ENCODE measurements around the gene PCLAF.
A peak's percentile ranks its signal among the peaks of the same experiment; 100 is the strongest.

The PCLAF gene

GRCh38 chr15:64425221-64425620 lies 44.0 kb upstream of the PCLAF start:
- H3K4me1 ChIP-seq (ENCODE audit: insufficient read depth, poor library complexity, severe bottlenecking) = no peaks in the 10 kb centered on the region
- no peak overlapping the region for H3K27ac ChIP-seq (ENCODE audit: poor library complexity, severe bottlenecking)
- TF ChIP-seq CTCF (IDR thresholded peaks at IDR 0.05; ENCODE audit: poor library complexity, severe bottlenecking) = no peak
- DNase-seq (ENCODE audit: low spot score) (no peak), ATAC-seq (ENCODE audit: low read depth) (no peak)
- no peaks in the 10 kb centered on the region for H3K9me3 ChIP-seq (ENCODE audit: severe bottlenecking)
- peaks cover 85% of the 10 kb centered on the region for H3K36me3 ChIP-seq (ENCODE audit: low read depth)
- H3K4me3 ChIP-seq (ENCODE audit: severe bottlenecking) = no peak overlapping the region
- no peaks in the 10 kb centered on the region for H3K27me3 ChIP-seq (ENCODE audit: insufficient read depth, poor library complexity, severe bottlenecking)

- DNase-seq (ENCODE audit: low spot score) = no peak
- no peak for ATAC-seq (ENCODE audit: low read depth)
- no peaks in the 10 kb centered on the region for H3K4me1 ChIP-seq (ENCODE audit: insufficient read depth, poor library complexity, severe bottlenecking)
- H3K9me3 ChIP-seq (ENCODE audit: severe bottlenecking) = no peaks in the 10 kb centered on the region
- TF ChIP-seq CTCF (IDR thresholded peaks at IDR 0.05; ENCODE audit: poor library complexity, severe bottlenecking) = no peak
- peaks cover 85% of the 10 kb centered on the region for H3K36me3 ChIP-seq (ENCODE audit: low read depth)
- H3K27me3 ChIP-seq (ENCODE audit: insufficient read depth, poor library complexity, severe bottlenecking) = no peaks in the 10 kb centered on the region
- H3K4me3 ChIP-seq (ENCODE audit: severe bottlenecking) = no peak overlapping the region
- no peak overlapping the region for H3K27ac ChIP-seq (ENCODE audit: poor library complexity, severe bottlenecking)
Observed at GRCh38 chr15:64423970-64424369, 42.7 kb upstream of the PCLAF start.

GRCh38 chr15:64422697-64423096 lies 41.5 kb upstream of the PCLAF start:
- peaks cover 85% of the 10 kb centered on the region for H3K36me3 ChIP-seq (ENCODE audit: low read depth)
- TF ChIP-seq CTCF (IDR thresholded peaks at IDR 0.05; ENCODE audit: poor library complexity, severe bottlenecking) = no peak

GRCh38 chr15:64412216-64412615 lies 31.0 kb upstream of the PCLAF start:
- Histone ChIP-seq H3K36me3 (ENCODE audit: low read depth) (peaks cover 86% of the 10 kb centered on the region), H3K4me3 (ENCODE audit: severe bottlenecking) (no peak overlapping the region), H3K4me1 (ENCODE audit: insufficient read depth, poor library complexity, severe bottlenecking) (peaks cover 24% of the 10 kb centered on the region), H3K27ac (ENCODE audit: poor library complexity, severe bottlenecking) (peak overlapping the region; percentile 93), H3K27me3 (ENCODE audit: insufficient read depth, poor library complexity, severe bottlenecking) (no peaks in the 10 kb centered on the region), H3K9me3 (ENCODE audit: severe bottlenecking) (no peaks in the 10 kb centered on the region)
- no peak for TF ChIP-seq CTCF (IDR thresholded peaks at IDR 0.05; ENCODE audit: poor library complexity, severe bottlenecking)
- ATAC-seq (ENCODE audit: low read depth) (peak; percentile 88), DNase-seq (ENCODE audit: low spot score) (no peak)

More at GRCh38 chr15:64422697-64423096, 41.5 kb upstream of the PCLAF start:
- Histone ChIP-seq H3K27ac (ENCODE audit: poor library complexity, severe bottlenecking) (no peak overlapping the region), H3K27me3 (ENCODE audit: insufficient read depth, poor library complexity, severe bottlenecking) (no peaks in the 10 kb centered on the region), H3K4me1 (ENCODE audit: insufficient read depth, poor library complexity, severe bottlenecking) (no peaks in the 10 kb centered on the region), H3K9me3 (ENCODE audit: severe bottlenecking) (no peaks in the 10 kb centered on the region), H3K4me3 (ENCODE audit: severe bottlenecking) (no peak overlapping the region)
- ATAC-seq (ENCODE audit: low read depth) (no peak), DNase-seq (ENCODE audit: low spot score) (no peak)

- Histone ChIP-seq H3K4me3 (ENCODE audit: severe bottlenecking) (no peak overlapping the region), H3K9me3 (ENCODE audit: severe bottlenecking) (no peaks in the 10 kb centered on the region), H3K27me3 (ENCODE audit: insufficient read depth, poor library complexity, severe bottlenecking) (no peaks in the 10 kb centered on the region), H3K36me3 (ENCODE audit: low read depth) (peaks cover 92% of the 10 kb centered on the region), H3K4me1 (ENCODE audit: insufficient read depth, poor library complexity, severe bottlenecking) (no peaks in the 10 kb centered on the region), H3K27ac (ENCODE audit: poor library complexity, severe bottlenecking) (no peak overlapping the region)
- DNase-seq (ENCODE audit: low spot score) (no peak), ATAC-seq (ENCODE audit: low read depth) (no peak)
- no peak for TF ChIP-seq CTCF (IDR thresholded peaks at IDR 0.05; ENCODE audit: poor library complexity, severe bottlenecking)
Observed at GRCh38 chr15:64400583-64400982, 19.3 kb upstream of the PCLAF start.
